Measurements from ENCODE around the gene CELA2A. TPM values are rescaled to one million over a fixed set of nuclear protein-coding genes. Genes with fewer than 3 reads are reported as not detected.
"Not testable (repeated sequence)": the region's sequence is repeated elsewhere in the genome, so short reads cannot be mapped to it uniquely, and the experiment has no call there.

The CELA2A gene
- total RNA-seq, 2 donors from 2014 or later: not detected

DNA sequence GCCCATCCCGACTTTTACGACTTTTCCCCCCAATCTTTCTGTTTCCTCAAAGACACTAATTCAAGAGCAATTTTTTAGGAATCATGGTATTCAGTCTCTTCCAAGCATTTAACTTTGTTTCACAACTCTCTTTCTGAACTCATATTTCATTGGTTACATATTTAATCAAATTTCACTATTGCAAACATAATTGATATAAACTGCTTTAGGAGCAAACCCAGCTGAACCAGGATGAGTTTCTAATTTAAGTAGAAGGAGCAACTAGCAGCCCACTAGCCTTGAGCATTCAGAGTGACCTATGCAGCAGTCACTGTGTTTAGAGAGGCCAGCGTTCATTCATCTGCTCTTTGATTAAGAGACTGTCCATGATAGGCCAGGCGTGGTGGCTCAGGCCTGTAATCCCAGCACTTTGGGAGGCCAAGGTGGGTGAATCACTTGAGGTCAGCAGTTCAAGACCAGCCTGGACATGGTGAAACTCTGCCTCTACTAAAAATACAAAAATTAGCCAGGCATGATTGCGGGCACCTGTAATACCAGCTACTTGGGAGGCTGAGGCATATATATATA is 21.2 kb downstream of the CELA2A start:
- H3K27me3 ChIP-seq (ENCODE audit: control insufficient read depth, insufficient read depth, low read length, poor library complexity, severe bottlenecking): no peaks in the 10 kb centered on the region
- no peak for TF ChIP-seq CTCF (conservative IDR thresholded peaks at IDR 0.05)

GRCh38 chr1:15479654-15480347 is 23.3 kb downstream of the CELA2A start:
- Mint-ChIP-seq H3K27me3 (ENCODE audit: insufficient read depth) (no peaks in the 10 kb centered on the region), H3K36me3 (ENCODE audit: low read depth) (no peaks in the 10 kb centered on the region), H3K27ac (no peak overlapping the region), H3K4me3 (no peak overlapping the region), H3K9me3 (no peaks in the 10 kb centered on the region), H3K4me1 (no peaks in the 10 kb centered on the region)
- Histone ChIP-seq H3K4me1 (ENCODE audit: control insufficient read depth, insufficient read depth, low read length) (no peaks in the 10 kb centered on the region), H3K36me3 (ENCODE audit: control insufficient read depth, insufficient read depth, low read length) (no peaks in the 10 kb centered on the region), H3K9ac (ENCODE audit: extremely low read depth, low read length, poor library complexity, severe bottlenecking) (no peak overlapping the region), H3K27me3 (ENCODE audit: control insufficient read depth, insufficient read depth, low read length, poor library complexity, severe bottlenecking) (no peaks in the 10 kb centered on the region), H3K4me3 (ENCODE audit: low read length) (no peak overlapping the region), H3K27ac (ENCODE audit: low read depth, low read length) (no peak overlapping the region), H3K9me3 (ENCODE audit: control insufficient read depth, low read length) (no peaks in the 10 kb centered on the region)
- 91 to 98% methylated on average over 10 to 11 of the region's 11 CpGs for WGBS, 2 experiments (ENCODE audit: insufficient coverage in 1 of 2, insufficient read length in 1 of 2)
- DNase-seq: no peak
- no peak for TF ChIP-seq CTCF (conservative IDR thresholded peaks at IDR 0.05)

More for the DNA sequence above, 21.2 kb downstream of the CELA2A start:
- Histone ChIP-seq H3K36me3 (ENCODE audit: control insufficient read depth, insufficient read depth, low read length) (no peaks in the 10 kb centered on the region), H3K4me3 (ENCODE audit: low read length) (no peak overlapping the region), H3K9ac (ENCODE audit: extremely low read depth, low read length, poor library complexity, severe bottlenecking) (no peak overlapping the region), H3K27ac (ENCODE audit: low read depth, low read length) (no peak overlapping the region), H3K4me1 (ENCODE audit: control insufficient read depth, insufficient read depth, low read length) (no peaks in the 10 kb centered on the region), H3K9me3 (ENCODE audit: control insufficient read depth, low read length) (no peaks in the 10 kb centered on the region)
- WGBS, 2 experiments (ENCODE audit: insufficient coverage in 1 of 2, insufficient read length in 1 of 2): 93 to 95% methylated on average over 4 to 5 of the region's 5 CpGs
- Mint-ChIP-seq H3K27ac (no peak overlapping the region), H3K9me3 (no peaks in the 10 kb centered on the region), H3K36me3 (ENCODE audit: low read depth) (no peaks in the 10 kb centered on the region), H3K27me3 (ENCODE audit: insufficient read depth) (no peaks in the 10 kb centered on the region), H3K4me3 (no peak overlapping the region), H3K4me1 (no peaks in the 10 kb centered on the region)
- DNase-seq: no peak

GRCh38 chr1:15482455-15482854 is 25.9 kb downstream of the CELA2A start:
- not testable (repeated sequence) for H3K4me3 ChIP-seq (ENCODE audit: low read length); H3K9ac ChIP-seq (ENCODE audit: extremely low read depth, low read length, poor library complexity, severe bottlenecking); H3K4me1 ChIP-seq (ENCODE audit: control insufficient read depth, insufficient read depth, low read length); H3K27me3 ChIP-seq (ENCODE audit: control insufficient read depth, insufficient read depth, low read length, poor library complexity, severe bottlenecking); H3K36me3 Mint-ChIP-seq (ENCODE audit: low read depth); H3K4me1 Mint-ChIP-seq; H3K4me3 Mint-ChIP-seq; H3K27ac ChIP-seq (ENCODE audit: low read depth, low read length); H3K27me3 Mint-ChIP-seq (ENCODE audit: insufficient read depth); H3K36me3 ChIP-seq (ENCODE audit: control insufficient read depth, insufficient read depth, low read length); H3K27ac Mint-ChIP-seq; DNase-seq; H3K9me3 ChIP-seq (ENCODE audit: control insufficient read depth, low read length); H3K9me3 Mint-ChIP-seq
- 93 to 100% methylated on average over 3 to 6 of the region's 6 CpGs for WGBS, 2 experiments (ENCODE audit: insufficient coverage in 1 of 2, insufficient read length in 1 of 2)

- H3K27ac Mint-ChIP-seq; H3K36me3 ChIP-seq (ENCODE audit: control insufficient read depth, insufficient read depth, low read length); H3K9me3 Mint-ChIP-seq; H3K27me3 ChIP-seq (ENCODE audit: control insufficient read depth, insufficient read depth, low read length, poor library complexity, severe bottlenecking); H3K9me3 ChIP-seq (ENCODE audit: control insufficient read depth, low read length); H3K27ac ChIP-seq (ENCODE audit: low read depth, low read length); H3K4me3 Mint-ChIP-seq; H3K27me3 Mint-ChIP-seq (ENCODE audit: insufficient read depth); H3K4me1 ChIP-seq (ENCODE audit: control insufficient read depth, insufficient read depth, low read length); H3K4me3 ChIP-seq (ENCODE audit: low read length); H3K4me1 Mint-ChIP-seq; DNase-seq; H3K36me3 Mint-ChIP-seq (ENCODE audit: low read depth); H3K9ac ChIP-seq (ENCODE audit: extremely low read depth, low read length, poor library complexity, severe bottlenecking): not testable (repeated sequence)
- 94 to 98% methylated on average over 8 to 12 of the region's 16 CpGs for WGBS, 2 experiments (ENCODE audit: insufficient coverage in 1 of 2, insufficient read length in 1 of 2)
Observed at GRCh38 chr1:15482983-15483543, 26.5 kb downstream of the CELA2A start.

All from endodermal cell (in vitro differentiated cells).